IMR-90 (cell line): ENCODE data around the gene TECPR2. TPM values are rescaled to one million over a fixed set of nuclear protein-coding genes. Genes with fewer than 3 reads are reported as not detected.

Experiments used
- ATAC-seq: fragments of 200-7000 bp; cut with Tn5 transposase; 2 replicates; pipeline ENCODE4 v1.9.1; 2020; ENCODE audit warnings: low read depth, mild to moderate bottlenecking, moderate library complexity
- BruUV-seq: library from RNA; stranded (reverse); fragments of 400-500 nt; replicated peaks from 2 replicates; lab custom pipeline; 2021; lab: Mats Ljungman, UMichigan
- CTCF ChIA-PET: fragments of 300-600 bp; formaldehyde crosslinking; extraction: SDS; loops from one replicate; lab custom pipeline; 2021; ENCODE audit warnings: antibody characterized with exemption; lab: Yijun Ruan, JAX
- POLR2A ChIA-PET: fragments of 300-600 bp; sonication (Branson Sonifier 250); formaldehyde crosslinking; loops from one replicate; lab custom pipeline; 2022; ENCODE audit warnings: antibody characterized with exemption; ENCODE audit not compliant: unreplicated experiment; lab: Charles Lee
- DNase-seq: peaks from one replicate; pipeline ENCODE4 v3.0.0; 2013
- H2AFZ ChIP-seq: replicated peaks from 2 replicates; pipeline ENCODE3; 2013; ENCODE audit warnings: low read length, mild to moderate bottlenecking; ENCODE audit not compliant: poor library complexity
- H2AK5ac ChIP-seq: 2 replicates; pipeline ENCODE4 v1.6.1; 2013; ENCODE audit warnings: low read depth, low read length, inconsistent platforms
- H2AK9ac ChIP-seq: replicated peaks from 2 replicates; pipeline ENCODE3; 2013; ENCODE audit warnings: mild to moderate bottlenecking, low read depth, low read length, moderate library complexity; ENCODE audit not compliant: poor library complexity
- H2BK120ac ChIP-seq: 2 replicates; pipeline ENCODE4 v1.6.1; 2013; ENCODE audit warnings: low read depth, low read length, inconsistent platforms
- H2BK15ac ChIP-seq: 3 replicates; pipeline ENCODE4 v1.6.1; 2013; ENCODE audit warnings: low read depth, low read length, inconsistent platforms
- H2BK20ac ChIP-seq: 2 replicates; pipeline ENCODE4 v1.6.1; 2013; ENCODE audit warnings: low read depth, mild to moderate bottlenecking, inconsistent platforms, low read length, moderate library complexity
- H2BK5ac ChIP-seq: 2 replicates; pipeline ENCODE4 v1.6.1; 2013; ENCODE audit warnings: mild to moderate bottlenecking, low read depth, low read length, inconsistent platforms; ENCODE audit not compliant: poor library complexity, severe bottlenecking
- H3K14ac ChIP-seq: replicated peaks from 2 replicates; pipeline ENCODE4 v1.6.1; 2013; ENCODE audit warnings: low read depth, low read length, inconsistent platforms
- H3K18ac ChIP-seq: 2 replicates; pipeline ENCODE4 v1.6.1; 2013; ENCODE audit warnings: low read depth, low read length, control low read depth
- H3K23ac ChIP-seq: 2 replicates; pipeline ENCODE4 v1.6.1; 2013; ENCODE audit warnings: low read depth, low read length, inconsistent platforms
- H3K27ac ChIP-seq: 2 replicates; pipeline ENCODE4 v1.5.1; 2013; ENCODE audit warnings: mild to moderate bottlenecking, control low read depth, low read length; ENCODE audit not compliant: insufficient read depth
- H3K27me3 ChIP-seq: 2 replicates; pipeline ENCODE4 v1.6.1; 2013; ENCODE audit warnings: low read length; ENCODE audit not compliant: control insufficient read depth, insufficient read depth
- H3K36me3 ChIP-seq: 2 replicates; pipeline ENCODE4 v1.6.1; 2013; ENCODE audit warnings: low read length, mixed read lengths; ENCODE audit not compliant: control insufficient read depth, insufficient read depth
- H3K4ac ChIP-seq: 2 replicates; pipeline ENCODE4 v1.6.1; 2013; ENCODE audit warnings: low read depth, low read length, inconsistent platforms
- H3K4me1 ChIP-seq: 2 replicates; pipeline ENCODE4 v1.6.1; 2013; ENCODE audit warnings: low read length, mixed read lengths; ENCODE audit not compliant: control insufficient read depth, insufficient read depth
- H3K4me2 ChIP-seq: 2 replicates; pipeline ENCODE4 v1.6.1; 2013; ENCODE audit warnings: low read depth, mild to moderate bottlenecking, control low read depth, low read length, moderate library complexity
- H3K4me3 ChIP-seq: 2 replicates; pipeline ENCODE4 v1.5.1; 2013; ENCODE audit warnings: low read depth, mild to moderate bottlenecking, control low read depth, low read length, moderate library complexity; ENCODE audit not compliant: insufficient read depth
- H3K56ac ChIP-seq: 2 replicates; pipeline ENCODE4 v1.6.1; 2013; ENCODE audit warnings: low read length, inconsistent platforms; ENCODE audit not compliant: insufficient read depth; ENCODE audit errors: extremely low read depth
- H3K79me1 ChIP-seq, 2 experiments: 2 replicates each; pipeline ENCODE4 v1.6.1; 2013; ENCODE audit warnings: low read length in 2 of 2, inconsistent platforms in 1 of 2, low read depth in 1 of 2
- H3K9ac ChIP-seq: 2 replicates; pipeline ENCODE4 v1.6.1; 2013; ENCODE audit warnings: low read depth, low read length, control low read depth
- H3K9me1 ChIP-seq: 2 replicates; pipeline ENCODE4 v1.6.1; 2013; ENCODE audit warnings: low read length, inconsistent platforms; ENCODE audit not compliant: insufficient read depth
- H3K9me3 ChIP-seq: 2 replicates; pipeline ENCODE4 v1.6.1; 2013; ENCODE audit warnings: low read length; ENCODE audit not compliant: control insufficient read depth, insufficient read depth
- H4K20me1 ChIP-seq: 2 replicates; pipeline ENCODE4 v1.6.1; 2013; ENCODE audit warnings: low read length, inconsistent platforms; ENCODE audit not compliant: insufficient read depth
- H4K5ac ChIP-seq: 2 replicates; pipeline ENCODE4 v1.6.1; 2013; ENCODE audit warnings: mild to moderate bottlenecking, low read depth, low read length, control low read depth
- H4K8ac ChIP-seq, 2 experiments: 2 replicates each; pipeline ENCODE4 v1.6.1; 2013; ENCODE audit warnings: low read depth in 2 of 2, low read length in 2 of 2, control low read depth in 1 of 2, inconsistent platforms in 1 of 2
- H4K91ac ChIP-seq: 2 replicates; pipeline ENCODE4 v1.6.1; 2013; ENCODE audit warnings: low read depth, low read length, inconsistent platforms; ENCODE audit not compliant: insufficient read depth
- BHLHE40 ChIP-seq: fragments of 150-350 bp; IDR thresholded peaks from 2 replicates; pipeline ENCODE4 v1.6.1; 2016; ENCODE audit warnings: mild to moderate bottlenecking, low read depth, low read length
- FOS ChIP-seq: fragments of 150-350 bp; IDR thresholded peaks from 2 replicates; pipeline ENCODE4 v1.6.1; 2016; ENCODE audit warnings: low read depth, low read length
- NFE2L2 ChIP-seq: fragments of 150-350 bp; IDR thresholded peaks from 2 replicates; pipeline ENCODE4 v1.6.1; 2016; ENCODE audit warnings: low read depth, mild to moderate bottlenecking, low read length
- POLR2A ChIP-seq: IDR thresholded peaks from 2 replicates; pipeline ENCODE4 v1.6.1; 2012; ENCODE audit warnings: mild to moderate bottlenecking, low read depth, low read length
- RAD21 ChIP-seq: IDR thresholded peaks from 2 replicates; pipeline ENCODE4 v1.6.1; 2012; ENCODE audit warnings: low read length, improper control_type of control experiment
- SMC3 ChIP-seq: fragments of 150-350 bp; IDR thresholded peaks from 2 replicates; pipeline ENCODE4 v1.6.1; 2016; ENCODE audit warnings: low read depth, mild to moderate bottlenecking, antibody characterized with exemption, low read length, moderate library complexity
- WGBS, 2 experiments: methylation state at CpG; one replicate each; pipeline versions ENCODE4 v1.1.5 to v1.1.7; 2013; ENCODE audit warnings: missing lambda C conversion rate in 2 of 2; ENCODE audit not compliant: insufficient read length in 1 of 2; ENCODE audit errors: extremely low coverage in 2 of 2; 5-methylcytosine and 5-hydroxymethylcytosine counted together
- dilution Hi-C: fragments of 300-500 bp; cut with HindIII; formaldehyde crosslinking; loops from one replicate; pipeline ENCODE4 v1.14.3; 2018; ENCODE audit warnings: low sequenced_read_pairs; ENCODE audit not compliant: unreplicated experiment
- in situ Hi-C: fragments of 300-500 bp; cut with MboI; formaldehyde crosslinking; loops from 3 replicates; pipeline ENCODE4 v1.14.3; 2019; ENCODE audit warnings: low sequenced_read_pairs, inconsistent platforms, mixed read lengths
- intact Hi-C: fragments of 100-400 bp; cut with micrococcal nuclease; formaldehyde crosslinking; loops from 2 replicates; pipeline ENCODE4 v1.10.0; 2022
- polyA plus RNA-seq, 3 experiments: library from polyadenylated mRNA; depleted of rRNA; stranded (reverse); fragments of >200 nt; gene quantifications; 2 replicates each; pipeline ENCODE4 v1.2.3, GENCODE V29; 2012; ENCODE audit warnings: low replicate concordance in 1 of 3
- total RNA-seq: library from RNA; depleted of rRNA; stranded (reverse); fragments of >200 nt; gene quantifications from 2 replicates; pipeline ENCODE4 v1.2.3, GENCODE V29; 2012
- TF ChIP-seq, protein P1 (sequence below): conservative IDR thresholded peaks from 2 replicates; pipeline ENCODE4 v1.5.1; 2012; ENCODE audit warnings: mild to moderate bottlenecking, low read depth, low read length, improper control_type of control experiment
- TF ChIP-seq, protein P2 (sequence below): fragments of 150-350 bp; IDR thresholded peaks from 2 replicates; pipeline ENCODE4 v1.6.1; 2017; ENCODE audit warnings: mild to moderate bottlenecking, antibody characterized with exemption, low read length, low read depth
- TF ChIP-seq, protein P3 (sequence below): fragments of 150-350 bp; IDR thresholded peaks from 2 replicates; pipeline ENCODE4 v1.6.1; 2016; ENCODE audit warnings: low read depth, mild to moderate bottlenecking, low read length, moderate library complexity, borderline replicate concordance

The TECPR2 gene
- total and polyA plus RNA-seq, 2 of the 4 experiments (the other 2 are of a cell fraction), result 9.5 to 11.7 TPM

DNA sequence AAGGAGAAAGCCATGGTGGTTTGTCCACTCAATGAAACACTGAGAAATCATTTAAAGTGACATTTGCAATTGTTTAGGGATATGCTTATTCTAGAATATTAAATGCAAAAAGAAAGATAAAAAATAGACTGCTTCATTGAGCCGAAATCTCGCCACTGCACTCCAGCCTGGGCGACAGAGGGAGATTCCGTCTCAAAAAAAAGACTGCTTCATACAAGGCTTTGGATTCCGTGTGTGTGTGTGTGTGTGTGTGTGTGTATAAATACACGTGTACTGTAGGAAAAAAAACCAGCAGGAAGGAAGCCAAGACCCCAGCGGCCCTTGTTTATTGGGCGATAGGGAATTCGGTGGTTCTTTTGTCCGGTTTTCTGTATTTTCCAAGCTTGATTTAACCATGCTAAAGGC lies 46.4 kb upstream of the TECPR2 start:
- Histone ChIP-seq H2BK20ac (0 out of 2 replicates have a peak overlapping the region, but pooled peaks have one; percentile 9), H3K4me2 (peak overlapping the region; percentile 92), H3K14ac (peak overlapping the region; percentile 17), H2BK5ac (peak overlapping the region; percentile 66), H3K4me1 (peaks cover 15% of the 10 kb centered on the region), H3K4ac (peak overlapping the region; percentile 38), H4K91ac (peak overlapping the region; percentile 2; the same call in 1 of the 2 replicates), H2AK9ac (peak overlapping the region; percentile 0), H3K18ac (peak overlapping the region; percentile 67), H4K20me1 (no peaks in the 10 kb centered on the region), H3K9me1 (peaks cover 20% of the 10 kb centered on the region), H3K27ac (peak overlapping the region; percentile 49), H4K5ac (peak overlapping the region; percentile 62), H3K27me3 (no peaks in the 10 kb centered on the region), H3K79me1 (peaks cover 14 to 25% of the 10 kb centered on the region in 2 experiments; a peak in 3 of 4 replicates), H3K4me3 (peak overlapping the region; percentile 45), H3K9ac (peak overlapping the region; percentile 52), H4K8ac (peak overlapping the region in 1 of 2 experiments; percentile 67; a peak in 3 of 4 replicates), H2BK120ac (peak overlapping the region; percentile 13), H3K9me3 (no peaks in the 10 kb centered on the region), H3K23ac (peak overlapping the region; percentile 8; the same call in 1 of the 2 replicates), H2BK15ac (no peak overlapping the region), H2AK5ac (no peak overlapping the region), H2AFZ (peak overlapping the region; percentile 94), H3K56ac (peak overlapping the region; percentile 48), H3K36me3 (no peaks in the 10 kb centered on the region)
- DNase-seq (peak; percentile 75), ATAC-seq (no peak)
- no peak for TF ChIP-seq FOS
- TF ChIP-seq, protein P1, sequence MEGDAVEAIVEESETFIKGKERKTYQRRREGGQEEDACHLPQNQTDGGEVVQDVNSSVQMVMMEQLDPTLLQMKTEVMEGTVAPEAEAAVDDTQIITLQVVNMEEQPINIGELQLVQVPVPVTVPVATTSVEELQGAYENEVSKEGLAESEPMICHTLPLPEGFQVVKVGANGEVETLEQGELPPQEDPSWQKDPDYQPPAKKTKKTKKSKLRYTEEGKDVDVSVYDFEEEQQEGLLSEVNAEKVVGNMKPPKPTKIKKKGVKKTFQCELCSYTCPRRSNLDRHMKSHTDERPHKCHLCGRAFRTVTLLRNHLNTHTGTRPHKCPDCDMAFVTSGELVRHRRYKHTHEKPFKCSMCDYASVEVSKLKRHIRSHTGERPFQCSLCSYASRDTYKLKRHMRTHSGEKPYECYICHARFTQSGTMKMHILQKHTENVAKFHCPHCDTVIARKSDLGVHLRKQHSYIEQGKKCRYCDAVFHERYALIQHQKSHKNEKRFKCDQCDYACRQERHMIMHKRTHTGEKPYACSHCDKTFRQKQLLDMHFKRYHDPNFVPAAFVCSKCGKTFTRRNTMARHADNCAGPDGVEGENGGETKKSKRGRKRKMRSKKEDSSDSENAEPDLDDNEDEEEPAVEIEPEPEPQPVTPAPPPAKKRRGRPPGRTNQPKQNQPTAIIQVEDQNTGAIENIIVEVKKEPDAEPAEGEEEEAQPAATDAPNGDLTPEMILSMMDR, result no peak
- TF ChIP-seq POLR2A, result no peak
- TF ChIP-seq RAD21, result no peak
- TF ChIP-seq, protein P2, sequence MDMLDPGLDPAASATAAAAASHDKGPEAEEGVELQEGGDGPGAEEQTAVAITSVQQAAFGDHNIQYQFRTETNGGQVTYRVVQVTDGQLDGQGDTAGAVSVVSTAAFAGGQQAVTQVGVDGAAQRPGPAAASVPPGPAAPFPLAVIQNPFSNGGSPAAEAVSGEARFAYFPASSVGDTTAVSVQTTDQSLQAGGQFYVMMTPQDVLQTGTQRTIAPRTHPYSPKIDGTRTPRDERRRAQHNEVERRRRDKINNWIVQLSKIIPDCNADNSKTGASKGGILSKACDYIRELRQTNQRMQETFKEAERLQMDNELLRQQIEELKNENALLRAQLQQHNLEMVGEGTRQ, result no peak
- TF ChIP-seq BHLHE40, result no peak
- TF ChIP-seq NFE2L2, result no peak
- TF ChIP-seq SMC3, result no peak
- TF ChIP-seq, protein P3, sequence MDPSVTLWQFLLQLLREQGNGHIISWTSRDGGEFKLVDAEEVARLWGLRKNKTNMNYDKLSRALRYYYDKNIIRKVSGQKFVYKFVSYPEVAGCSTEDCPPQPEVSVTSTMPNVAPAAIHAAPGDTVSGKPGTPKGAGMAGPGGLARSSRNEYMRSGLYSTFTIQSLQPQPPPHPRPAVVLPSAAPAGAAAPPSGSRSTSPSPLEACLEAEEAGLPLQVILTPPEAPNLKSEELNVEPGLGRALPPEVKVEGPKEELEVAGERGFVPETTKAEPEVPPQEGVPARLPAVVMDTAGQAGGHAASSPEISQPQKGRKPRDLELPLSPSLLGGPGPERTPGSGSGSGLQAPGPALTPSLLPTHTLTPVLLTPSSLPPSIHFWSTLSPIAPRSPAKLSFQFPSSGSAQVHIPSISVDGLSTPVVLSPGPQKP, result no peak
- ChIA-PET POLR2A (interaction anchor here (0.6 kb wide), 1 partner anchor 38 kb away, joined by 3 read pairs; no protein-coding TSS in a partner anchor), CTCF (interaction anchor here (0.6 kb wide), 3 partner anchors 98 to 625 kb away, joined by 3 read pairs; no protein-coding TSS in a partner anchor)
- BruUV-seq, result no TSS peak
- 5% methylated on average over 4 of the region's 10 CpGs; no CpG with 5 or more reads in 1 of the 2 experiments for WGBS, 2 experiments
- in situ Hi-C loops (loop anchor here (10.0 to 25.0 kb wide), 4 partner anchors 172 to 554 kb away; partner anchors contain the start of genes DYNC1H1, HSP90AA1 and PPP2R5C), intact Hi-C loops (no loop called here), dilution Hi-C loops (no loop called here)
